K562 (cell line): ENCODE data around the gene RBPMS2. TPM values are rescaled to one million over a fixed set of nuclear protein-coding genes. Genes with fewer than 3 reads are reported as not detected.

Source experiments
- ARID2 ChIP-seq: fragments of 450-650 bp; IDR thresholded peaks from 2 replicates; pipeline ENCODE4 v1.6.1; 2017; ENCODE audit warnings: antibody characterized with exemption, mild to moderate bottlenecking
- EGR1 ChIP-seq: fragments of 450-650 bp; conservative IDR thresholded peaks from 2 replicates; pipeline ENCODE4 v1.6.1; 2017; ENCODE audit warnings: mild to moderate bottlenecking
- HEY1 ChIP-seq: fragments of 250-450 bp; sonication (Bioruptor Pico); IDR thresholded peaks from 2 replicates; pipeline ENCODE4 v1.5.0; 2020; ENCODE audit warnings: mild to moderate bottlenecking, moderate library complexity, borderline replicate concordance
- JUND ChIP-seq, 2 experiments: IDR thresholded peaks; 2 replicates in 1 of 2; 3 replicates in 1 of 2; pipeline ENCODE4 v1.6.1; 2011; ENCODE audit warnings: borderline replicate concordance in 2 of 2, low read depth in 2 of 2, low read length in 2 of 2, improper control_type of control experiment in 1 of 2, missing biosample characterization in 1 of 2, missing genetic modification characterization in 1 of 2, missing genetic modification reagents in 1 of 2
- KLF6 ChIP-seq: fragments of 250-450 bp; sonication (Bioruptor Pico); IDR thresholded peaks from 2 replicates; pipeline ENCODE4 v1.4.0; 2020; ENCODE audit warnings: mild to moderate bottlenecking, moderate library complexity, borderline replicate concordance
- L3MBTL2 ChIP-seq: fragments of 450-650 bp; IDR thresholded peaks from 2 replicates; pipeline ENCODE4 v1.6.1; 2016; ENCODE audit warnings: mild to moderate bottlenecking, moderate library complexity
- MTA3 ChIP-seq: fragments of 450-650 bp; formaldehyde crosslinking; IDR thresholded peaks from 2 replicates; pipeline ENCODE4 v1.6.1; 2017; ENCODE audit warnings: mild to moderate bottlenecking, borderline replicate concordance
- NRF1 ChIP-seq, 2 experiments: fragments of 450-650 bp; IDR thresholded peaks in 1 of 2; conservative IDR thresholded peaks in 1 of 2; 2 replicates each; pipeline ENCODE4 v1.6.1; 2014; ENCODE audit warnings: mild to moderate bottlenecking in 2 of 2
- SMC3 ChIP-seq: conservative IDR thresholded peaks from 2 replicates; pipeline ENCODE4 v1.6.1; 2011; ENCODE audit warnings: low read depth, low read length, improper control_type of control experiment; ENCODE audit not compliant: insufficient read depth
- SRSF9 ChIP-seq: fragments of 200-400 bp; formaldehyde crosslinking; IDR thresholded peaks from 2 replicates; pipeline ENCODE4 v1.6.1; 2017; ENCODE audit warnings: low read depth, low read length, borderline replicate concordance
- TOE1 ChIP-seq, 2 experiments: fragments of 450-650 bp in 1 of 2; sonication (generic) in 1 of 2; formaldehyde crosslinking in 1 of 2; IDR thresholded peaks; 2 replicates each; pipeline versions ENCODE4 v1.7.1 to v1.8.0; 2016 to 2022; ENCODE audit warnings: borderline replicate concordance in 2 of 2, mild to moderate bottlenecking in 2 of 2, antibody characterized with exemption in 1 of 2, inconsistent platforms in 1 of 2, low read depth in 1 of 2, missing genetic modification reagents in 1 of 2, moderate library complexity in 1 of 2
- ZBTB49 ChIP-seq: sonication (generic); formaldehyde crosslinking; IDR thresholded peaks from 2 replicates; pipeline ENCODE4 v1.8.0; 2022; ENCODE audit warnings: missing genetic modification reagents, mild to moderate bottlenecking, borderline replicate concordance
- ZFP30 ChIP-seq: fragments of 250-450 bp; sonication (Bioruptor Pico); IDR thresholded peaks from 2 replicates; pipeline ENCODE4 v1.8.0; 2022; ENCODE audit warnings: moderate library complexity, mild to moderate bottlenecking, inconsistent platforms, borderline replicate concordance
- ZKSCAN1 ChIP-seq: fragments of 150-350 bp; IDR thresholded peaks from 2 replicates; pipeline ENCODE4 v1.6.1; 2016; ENCODE audit warnings: low read depth, low read length
- polyA plus RNA-seq, 8 experiments: library from polyadenylated mRNA; depleted of rRNA in 4 of 8; stranded (reverse) in 5 of 8; unstranded in 3 of 8; fragments of >200 nt; fragmentation: Nextera tagmentation in 2 of 8; fragmentation: Illumina TruSeq in 1 of 8; extraction: Ambion mirVana in 2 of 8; extraction: Trizol in 1 of 8; gene quantifications; 2 replicates each; pipeline versions ENCODE4 v1.2.1 to v1.2.3, GENCODE V29; 2011 to 2014; ENCODE audit warnings: inconsistent platforms in 1 of 8, missing spikeins in 1 of 8
- total RNA-seq, 7 experiments: library from RNA; depleted of rRNA in 6 of 7; stranded (reverse); fragments of >200 nt in 6 of 7; fragmentation: Illumina TruSeq in 2 of 7; extraction: Trizol in 2 of 7; gene quantifications; 2 replicates each; pipeline versions ENCODE4 v1.2.1 to v1.2.3, GENCODE V29; 2011 to 2021; ENCODE audit warnings: low replicate concordance in 1 of 7
- TF ChIP-seq, protein P1 (sequence below), 2 experiments: fragments of 450-650 bp in 1 of 2; IDR thresholded peaks; 2 replicates each; pipeline ENCODE4 v1.6.1; 2011 to 2017; ENCODE audit warnings: low read depth in 2 of 2, antibody characterized with exemption in 1 of 2, borderline replicate concordance in 1 of 2, low read length in 1 of 2, mild to moderate bottlenecking in 1 of 2, mixed read lengths in 1 of 2; ENCODE audit not compliant: control insufficient read depth in 1 of 2
- TF ChIP-seq, protein P2 (sequence below): fragments of 250-450 bp; sonication (Bioruptor Pico); IDR thresholded peaks from 2 replicates; pipeline ENCODE4 v1.4.0; 2020; ENCODE audit warnings: mild to moderate bottlenecking, moderate library complexity, borderline replicate concordance

RBPMS2 gene
- total and polyA plus RNA-seq, 9 of the 15 experiments (the other 6 are each of a cell fraction or from before 2014, with no cell fraction given): 0.11 to 2.6 (median 0.37) TPM; not detected in 1

DNA sequence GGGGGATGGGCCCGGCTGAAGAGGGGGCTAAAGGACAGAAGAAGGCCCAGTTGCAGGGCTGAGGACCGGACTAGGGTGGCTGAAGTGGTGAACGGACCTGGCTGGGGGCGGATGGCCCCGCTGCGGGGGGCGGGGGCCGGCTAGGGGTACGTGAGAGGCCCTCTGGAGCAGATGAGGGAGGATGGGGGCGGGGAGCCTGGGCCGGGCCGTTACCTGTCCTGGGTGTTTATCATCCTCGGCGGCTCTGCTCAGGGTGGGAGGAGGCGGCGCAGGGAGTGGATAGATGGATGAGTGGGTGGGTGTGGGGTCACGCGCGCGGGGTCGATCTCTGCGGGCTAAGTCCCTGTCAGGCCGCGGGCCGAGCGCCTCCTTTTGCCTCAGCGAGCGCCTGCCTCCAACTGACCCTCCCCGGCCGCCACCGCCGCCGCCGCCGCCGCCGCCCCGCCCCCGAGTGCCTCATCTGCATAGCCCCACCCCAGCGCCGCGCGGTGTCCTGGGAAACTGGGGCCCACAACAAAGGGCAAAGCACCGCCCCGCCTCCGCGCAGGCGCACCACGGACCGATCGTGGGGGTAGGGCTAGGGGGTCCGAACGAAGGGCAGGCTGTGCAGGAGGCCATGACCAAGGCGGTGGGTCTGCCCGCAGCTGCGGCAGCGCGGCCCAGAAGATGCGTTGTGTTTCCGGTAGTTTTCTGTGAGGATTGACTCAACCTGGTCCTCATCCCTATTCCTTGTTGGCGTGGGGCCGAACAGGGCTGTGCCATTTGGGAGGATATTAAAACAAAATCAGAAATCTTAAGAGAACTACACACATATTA lies 72.4 kb downstream of the RBPMS2 start (continued):
- TF ChIP-seq MTA3 (peak; percentile 86; the same call in 1 of the 2 replicates), ZKSCAN1 (no peak), ZFP30 (no peak), SMC3 (no peak), L3MBTL2 (0 out of 2 replicates have a peak, but pooled peaks have one; percentile 38), NRF1 (conservative IDR thresholded peaks at IDR 0.05 in 1 of 2, IDR thresholded peaks at IDR 0.05 in 1 of 2) (peak; percentile 95 to 96), JUND (IDR thresholded peaks at IDR 0.05; ENCODE audit: borderline replicate concordance, low read depth, low read length) (no peak), JUND (tag; IDR thresholded peaks at IDR 0.05; ENCODE audit: borderline replicate concordance, low read depth, low read length) (no peak), KLF6 (CRISPR knock-in tag) (no peak), EGR1 (peak; percentile 83), SRSF9 (no peak), TOE1 (IDR thresholded peaks at IDR 0.05; ENCODE audit: borderline replicate concordance) (0 out of 2 replicates have a peak, but pooled peaks have one; percentile 65), TOE1 (CRISPR knock-in tag; IDR thresholded peaks at IDR 0.05; ENCODE audit: borderline replicate concordance, low read depth) (no peak), HEY1 (CRISPR knock-in tag) (no peak), ZBTB49 (CRISPR knock-in tag) (no peak), ARID2 (no peak)
- TF ChIP-seq, protein P1, sequence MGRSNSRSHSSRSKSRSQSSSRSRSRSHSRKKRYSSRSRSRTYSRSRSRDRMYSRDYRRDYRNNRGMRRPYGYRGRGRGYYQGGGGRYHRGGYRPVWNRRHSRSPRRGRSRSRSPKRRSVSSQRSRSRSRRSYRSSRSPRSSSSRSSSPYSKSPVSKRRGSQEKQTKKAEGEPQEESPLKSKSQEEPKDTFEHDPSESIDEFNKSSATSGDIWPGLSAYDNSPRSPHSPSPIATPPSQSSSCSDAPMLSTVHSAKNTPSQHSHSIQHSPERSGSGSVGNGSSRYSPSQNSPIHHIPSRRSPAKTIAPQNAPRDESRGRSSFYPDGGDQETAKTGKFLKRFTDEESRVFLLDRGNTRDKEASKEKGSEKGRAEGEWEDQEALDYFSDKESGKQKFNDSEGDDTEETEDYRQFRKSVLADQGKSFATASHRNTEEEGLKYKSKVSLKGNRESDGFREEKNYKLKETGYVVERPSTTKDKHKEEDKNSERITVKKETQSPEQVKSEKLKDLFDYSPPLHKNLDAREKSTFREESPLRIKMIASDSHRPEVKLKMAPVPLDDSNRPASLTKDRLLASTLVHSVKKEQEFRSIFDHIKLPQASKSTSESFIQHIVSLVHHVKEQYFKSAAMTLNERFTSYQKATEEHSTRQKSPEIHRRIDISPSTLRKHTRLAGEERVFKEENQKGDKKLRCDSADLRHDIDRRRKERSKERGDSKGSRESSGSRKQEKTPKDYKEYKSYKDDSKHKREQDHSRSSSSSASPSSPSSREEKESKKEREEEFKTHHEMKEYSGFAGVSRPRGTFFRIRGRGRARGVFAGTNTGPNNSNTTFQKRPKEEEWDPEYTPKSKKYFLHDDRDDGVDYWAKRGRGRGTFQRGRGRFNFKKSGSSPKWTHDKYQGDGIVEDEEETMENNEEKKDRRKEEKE (IDR thresholded peaks at IDR 0.05; ENCODE audit: borderline replicate concordance in 1 of 2, control insufficient read depth in 1 of 2, low read depth in 2 of 2, low read length in 1 of 2): no peak
- TF ChIP-seq, protein P2, sequence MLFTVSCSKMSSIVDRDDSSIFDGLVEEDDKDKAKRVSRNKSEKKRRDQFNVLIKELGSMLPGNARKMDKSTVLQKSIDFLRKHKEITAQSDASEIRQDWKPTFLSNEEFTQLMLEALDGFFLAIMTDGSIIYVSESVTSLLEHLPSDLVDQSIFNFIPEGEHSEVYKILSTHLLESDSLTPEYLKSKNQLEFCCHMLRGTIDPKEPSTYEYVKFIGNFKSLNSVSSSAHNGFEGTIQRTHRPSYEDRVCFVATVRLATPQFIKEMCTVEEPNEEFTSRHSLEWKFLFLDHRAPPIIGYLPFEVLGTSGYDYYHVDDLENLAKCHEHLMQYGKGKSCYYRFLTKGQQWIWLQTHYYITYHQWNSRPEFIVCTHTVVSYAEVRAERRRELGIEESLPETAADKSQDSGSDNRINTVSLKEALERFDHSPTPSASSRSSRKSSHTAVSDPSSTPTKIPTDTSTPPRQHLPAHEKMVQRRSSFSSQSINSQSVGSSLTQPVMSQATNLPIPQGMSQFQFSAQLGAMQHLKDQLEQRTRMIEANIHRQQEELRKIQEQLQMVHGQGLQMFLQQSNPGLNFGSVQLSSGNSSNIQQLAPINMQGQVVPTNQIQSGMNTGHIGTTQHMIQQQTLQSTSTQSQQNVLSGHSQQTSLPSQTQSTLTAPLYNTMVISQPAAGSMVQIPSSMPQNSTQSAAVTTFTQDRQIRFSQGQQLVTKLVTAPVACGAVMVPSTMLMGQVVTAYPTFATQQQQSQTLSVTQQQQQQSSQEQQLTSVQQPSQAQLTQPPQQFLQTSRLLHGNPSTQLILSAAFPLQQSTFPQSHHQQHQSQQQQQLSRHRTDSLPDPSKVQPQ (CRISPR knock-in tag): no peak
